ENCODE data around the gene XPC.

DNA sequence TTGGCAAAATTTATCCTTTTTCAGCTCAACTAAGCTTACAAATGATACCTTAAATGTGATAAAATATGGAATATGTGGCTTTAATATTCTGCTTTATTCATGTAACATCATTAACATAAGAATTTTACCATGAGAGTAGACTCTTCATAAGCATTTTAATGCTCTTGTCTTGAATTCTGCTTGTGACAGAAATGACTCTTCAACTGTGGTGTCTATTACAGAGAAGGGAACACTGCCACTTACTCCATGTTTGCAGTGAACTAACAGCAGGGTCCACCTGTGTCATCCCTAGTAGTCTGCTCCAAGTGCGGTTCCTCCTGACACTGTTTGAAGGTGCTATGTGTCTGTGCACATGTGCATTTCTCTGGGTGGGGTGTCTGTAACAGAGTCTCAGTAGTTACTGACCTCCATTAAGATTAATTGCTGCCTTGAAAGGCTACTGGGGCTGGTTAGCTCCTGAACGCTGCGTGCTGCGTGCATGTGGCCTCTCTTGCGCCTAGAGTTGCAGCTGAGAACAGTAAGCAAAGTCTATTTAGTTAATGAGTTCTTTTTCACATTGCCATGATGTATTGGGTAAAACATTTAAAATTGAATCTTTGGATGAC lies 8.6 kb upstream of the XPC start:
- TF ChIP-seq, protein P1, sequence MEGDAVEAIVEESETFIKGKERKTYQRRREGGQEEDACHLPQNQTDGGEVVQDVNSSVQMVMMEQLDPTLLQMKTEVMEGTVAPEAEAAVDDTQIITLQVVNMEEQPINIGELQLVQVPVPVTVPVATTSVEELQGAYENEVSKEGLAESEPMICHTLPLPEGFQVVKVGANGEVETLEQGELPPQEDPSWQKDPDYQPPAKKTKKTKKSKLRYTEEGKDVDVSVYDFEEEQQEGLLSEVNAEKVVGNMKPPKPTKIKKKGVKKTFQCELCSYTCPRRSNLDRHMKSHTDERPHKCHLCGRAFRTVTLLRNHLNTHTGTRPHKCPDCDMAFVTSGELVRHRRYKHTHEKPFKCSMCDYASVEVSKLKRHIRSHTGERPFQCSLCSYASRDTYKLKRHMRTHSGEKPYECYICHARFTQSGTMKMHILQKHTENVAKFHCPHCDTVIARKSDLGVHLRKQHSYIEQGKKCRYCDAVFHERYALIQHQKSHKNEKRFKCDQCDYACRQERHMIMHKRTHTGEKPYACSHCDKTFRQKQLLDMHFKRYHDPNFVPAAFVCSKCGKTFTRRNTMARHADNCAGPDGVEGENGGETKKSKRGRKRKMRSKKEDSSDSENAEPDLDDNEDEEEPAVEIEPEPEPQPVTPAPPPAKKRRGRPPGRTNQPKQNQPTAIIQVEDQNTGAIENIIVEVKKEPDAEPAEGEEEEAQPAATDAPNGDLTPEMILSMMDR (IDR thresholded peaks at IDR 0.05; ENCODE audit: extremely low read depth in 1 of 2, insufficient read depth in 1 of 2, low read depth in 1 of 2, low read length in 2 of 2) = no peak
- TF ChIP-seq, protein P2, sequence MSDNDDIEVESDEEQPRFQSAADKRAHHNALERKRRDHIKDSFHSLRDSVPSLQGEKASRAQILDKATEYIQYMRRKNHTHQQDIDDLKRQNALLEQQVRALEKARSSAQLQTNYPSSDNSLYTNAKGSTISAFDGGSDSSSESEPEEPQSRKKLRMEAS (IDR thresholded peaks at IDR 0.05; ENCODE audit: insufficient read depth, insufficient read length) = no peak
- TF ChIP-seq POLR2A (IDR thresholded peaks at IDR 0.05; ENCODE audit: low read depth, low read length) = no peak
- no peak for TF ChIP-seq JUN (IDR thresholded peaks at IDR 0.05; ENCODE audit: borderline replicate concordance, insufficient read depth, insufficient read length, low read depth)

All from endothelial cell of umbilical vein (primary cell).